GM21737 (cell line): ENCODE results near the gene RASSF6.
"Not testable (repeated sequence)": the region's sequence is repeated elsewhere in the genome, so short reads cannot be mapped to it uniquely, and the experiment has no call there.

Source experiments
- ATAC-seq: cut with Tn5 transposase; IDR thresholded peaks from one replicate; pipeline ENCODE4 v1.9.1; 2021; ENCODE audit warnings: mild to moderate bottlenecking, moderate library complexity; ENCODE audit not compliant: unreplicated experiment

RASSF6 gene

GRCh38 chr4:73620115-73620792 lies at the start of gene RASSF6:
Gene RASSF6 (minus strand): TSS chr4:73620436. CDS start chr4:73611795, 8,641 bp downstream.
- ATAC-seq: peak; percentile 85

GRCh38 chr4:73669410-73670183 lies 49.4 kb upstream of the RASSF6 start:
- ATAC-seq: no peak

- ATAC-seq: no peak
Observed at GRCh38 chr4:73668782-73669201, 48.6 kb upstream of the RASSF6 start.

- not testable (repeated sequence) for ATAC-seq
Observed at GRCh38 chr4:73665924-73666323, 45.7 kb upstream of the RASSF6 start.

- no peak for ATAC-seq
Observed at GRCh38 chr4:73664470-73664869, 44.2 kb upstream of the RASSF6 start.

GRCh38 chr4:73663576-73663975 lies 43.3 kb upstream of the RASSF6 start:
- ATAC-seq: no peak

GRCh38 chr4:73662709-73663546 lies 42.7 kb upstream of the RASSF6 start:
- peak; percentile 67 for ATAC-seq

GRCh38 chr4:73661646-73662119 lies 41.4 kb upstream of the RASSF6 start:
- no peak for ATAC-seq

GRCh38 chr4:73660808-73661207 lies 40.6 kb upstream of the RASSF6 start:
- no peak for ATAC-seq

GRCh38 chr4:73653695-73654106 lies 33.5 kb upstream of the RASSF6 start:
- peak; percentile 80 for ATAC-seq

- ATAC-seq: no peak
Observed at GRCh38 chr4:73650250-73650649, 30.0 kb upstream of the RASSF6 start.

GRCh38 chr4:73648478-73648877 lies 28.2 kb upstream of the RASSF6 start:
- no peak for ATAC-seq

GRCh38 chr4:73646117-73646516 lies 25.9 kb upstream of the RASSF6 start:
- ATAC-seq: no peak

GRCh38 chr4:73631565-73632226 lies 11.5 kb upstream of the RASSF6 start:
- ATAC-seq: no peak

- not testable (repeated sequence) for ATAC-seq
Observed at GRCh38 chr4:73628834-73629233, 8.6 kb upstream of the RASSF6 start.

GRCh38 chr4:73621357-73621756 lies 1.1 kb upstream of the RASSF6 start:
- ATAC-seq: no peak

GRCh38 chr4:73619346-73619745 lies 890 bp downstream of the RASSF6 start:
- no peak for ATAC-seq

GRCh38 chr4:73617256-73617655 lies 3.0 kb downstream of the RASSF6 start:
- ATAC-seq: no peak

GRCh38 chr4:73615613-73616012 lies 4.6 kb downstream of the RASSF6 start:
- ATAC-seq: no peak

- no peak for ATAC-seq
Observed at GRCh38 chr4:73614311-73614867, 5.8 kb downstream of the RASSF6 start.
